Vagina (tissue), 2 donors: Measurements from ENCODE around the gene SPIN1.

Experiments
- CTCF ChIP-seq, 3 experiments: fragments of 450-650 bp in 2 of 3; fragments of 200-600 bp in 1 of 3; sonication (generic) in 1 of 3; IDR thresholded peaks; one replicate each; pipeline ENCODE4 v1.5.1; 2017 to 2019; ENCODE audit warnings: antibody characterized with exemption in 3 of 3, mild to moderate bottlenecking in 2 of 3, moderate library complexity in 2 of 3
- POLR2A ChIP-seq, 2 donors: fragments of 450-650 bp; IDR thresholded peaks; one replicate each; pipeline ENCODE4 v1.6.1; 2017; ENCODE audit warnings: antibody characterized with exemption in 2 of 2, mild to moderate bottlenecking in 2 of 2, moderate library complexity in 2 of 2

- TF ChIP-seq CTCF (IDR thresholded peaks at IDR 0.05), result no peak
- TF ChIP-seq POLR2A (IDR thresholded peaks at IDR 0.05), result no peak
Measured at GRCh38 chr9:88481933-88482332, 93.7 kb downstream of the SPIN1 start.
